Heart right ventricle (tissue), 16 donors: ENCODE data around the gene DEPDC5. TPM values are rescaled to one million over a fixed set of nuclear protein-coding genes. Genes with fewer than 3 reads are reported as not detected.

Experiments
- ATAC-seq, 8 donors: fragments of 200-7000 bp; cut with Tn5 transposase; one replicate each; pipeline ENCODE4 v1.9.1; 2020; ENCODE audit warnings: mild to moderate bottlenecking in 8 of 8, moderate library complexity in 8 of 8, moderate number of reproducible peaks in 1 of 8
- DNase-seq, 2 donors: peaks; one replicate each; pipeline ENCODE4 v3.0.0-alpha.2; 2020
- H3K27ac ChIP-seq, 10 donors: fragments of 200-600 bp; sonication (generic) in 2 of 10; one replicate each; pipeline versions ENCODE4 v1.5.0 to v1.8.0; 2020 to 2022; ENCODE audit warnings: mild to moderate bottlenecking in 3 of 10
- H3K27me3 ChIP-seq, 7 donors: fragments of 200-600 bp; one replicate each; pipeline ENCODE4 v1.8.0; 2021 to 2022; ENCODE audit warnings: mild to moderate bottlenecking in 2 of 7
- H3K36me3 ChIP-seq, 9 donors: fragments of 200-600 bp; sonication (generic) in 1 of 9; one replicate each; pipeline versions ENCODE4 v1.5.0 to v1.8.0; 2020 to 2022; ENCODE audit warnings: mild to moderate bottlenecking in 2 of 9
- H3K4me1 ChIP-seq, 9 donors: fragments of 200-600 bp; sonication (generic) in 1 of 9; one replicate each; pipeline versions ENCODE4 v1.5.0 to v1.8.0; 2020 to 2022; ENCODE audit warnings: mild to moderate bottlenecking in 4 of 9
- H3K4me3 ChIP-seq, 10 donors: fragments of 200-600 bp; sonication (generic) in 2 of 10; one replicate each; pipeline versions ENCODE4 v1.5.0 to v1.8.0; 2020 to 2022; ENCODE audit warnings: mild to moderate bottlenecking in 7 of 10, moderate library complexity in 2 of 10
- H3K9me3 ChIP-seq, 11 donors: fragments of 200-600 bp in 10 of 11; sonication (generic) in 2 of 11; one replicate each; pipeline versions ENCODE4 v1.5.0 to v1.8.0; 2013 to 2022; ENCODE audit warnings: mild to moderate bottlenecking in 2 of 11, control low read depth in 1 of 11, moderate library complexity in 1 of 11
- CTCF ChIP-seq, 9 donors: fragments of 200-600 bp; sonication (generic) in 2 of 9; IDR thresholded peaks; one replicate each; pipeline versions ENCODE4 v1.5.0 to v1.8.0; 2021 to 2022; ENCODE audit warnings: antibody characterized with exemption in 9 of 9, mild to moderate bottlenecking in 5 of 9, moderate library complexity in 1 of 9
- WGBS, 2 donors: extraction: QIAGEN DNeasy Blood & Tissue Kit; methylation state at CpG; one replicate each; pipeline ENCODE4 v1.1.7; 2013; ENCODE audit warnings: inconsistent platforms in 1 of 2; 5-methylcytosine and 5-hydroxymethylcytosine counted together
- intact Hi-C, 10 donors: fragments of 100-400 bp; cut with DNase I; formaldehyde crosslinking; loops; one replicate each; pipeline versions ENCODE4 v1.11.1 to v1.14.2; 2022
- polyA plus RNA-seq, 2 donors: library from polyadenylated mRNA; stranded (reverse); fragments of 200-250 nt; gene quantifications; one replicate each; pipeline ENCODE4 v1.2.3, GENCODE V29; 2013
- total RNA-seq, 10 donors: library from RNA; stranded (reverse); fragmentation: NEBNext Ultra II Directional in 3 of 10; extraction: Animal tissue kit (Norgen Biotek cat#: 25700) in 3 of 10; gene quantifications; one replicate each; pipeline versions ENCODE4 v1.2.1 to v1.2.4, GENCODE V29; 2021 to 2023
- donor health status: Arrhythmogenic right ventricular cardiomyopathy.
- donor health status: ischemic (EF 13 %, LVEDD 7.1; RV severe dilation, severe dysfunction).
- donor health status: healthy with polysubstance abuse.
- donor health status: DM: no; HTN: yes; CAD: no.
- donor health status: DM: no; HTN: no; CAD: no.
- donor health status: ischemic (EF 25% LVEDD 6.9; RV normal size, moderate dysfunction).
- donor health status: ischemic (EF 25% LVEDD 5.7; RV mildly dilated, moderate dysfunction).
- donor health status: healthy.
- donor health status: DM: yes; HTN: yes; CAD: no.
- donor health status: Ischemic cardiomyopathy.
- donor health status: ischemic (EF 35%, LVEDD 5.7; RV mildly dilated, moderate dysfunction).
- donor health status: nonischemic (EF 11% LVEDD 7.7; RV severe dilation, severe dysfunction).
- donor health status: DM: yes; HTN: yes; CAD: no.
- donor health status: PGD.
- donor health status: ischemic (EF 29% LVEDD 5.4; RV normal size, mild dysfunction).
- donor health status: nonischemic (EF 23%, LVEDD 6.1; RV moderate dilation, normal function).

DEPDC5 gene
- total and polyA plus RNA-seq, 12 donors, result 6.2 to 19.1 (median 14.4) TPM

- no peak for ATAC-seq
- Histone ChIP-seq H3K4me3 (no peak overlapping the region), H3K4me1 (peaks cover 0 to 11% (median 0%) of the 10 kb centered on the region in 9 donors), H3K27me3 (no peaks in the 10 kb centered on the region), H3K36me3 (peaks cover 0 to 100% (median 63%) of the 10 kb centered on the region in 9 donors), H3K27ac (no peak overlapping the region), H3K9me3 (no peaks in the 10 kb centered on the region)
- intact Hi-C loops, result no loop called here
- 91 to 93% methylated on average over 4 of the region's 4 CpGs for WGBS, 2 donors
- no peak for DNase-seq
- TF ChIP-seq CTCF (IDR thresholded peaks at IDR 0.05), result no peak
These were observed 89.7 kb downstream of the DEPDC5 start for GRCh38 chr22:31843526-31843925.

- no peak for TF ChIP-seq CTCF (IDR thresholded peaks at IDR 0.05)
- Histone ChIP-seq H3K4me3 (no peak overlapping the region), H3K36me3 (peaks cover 0 to 100% (median 66%) of the 10 kb centered on the region in 9 donors), H3K4me1 (peaks cover 0 to 11% (median 0%) of the 10 kb centered on the region in 9 donors), H3K9me3 (no peaks in the 10 kb centered on the region), H3K27me3 (no peaks in the 10 kb centered on the region), H3K27ac (no peak overlapping the region)
- DNase-seq (no peak), ATAC-seq (no peak)
- intact Hi-C loops, result no loop called here
- 97% methylated on average over 17 of the region's 17 CpGs for WGBS, 2 donors
These were observed 91.1 kb downstream of the DEPDC5 start for GRCh38 chr22:31844941-31845340.

- Histone ChIP-seq H3K9me3 (no peaks in the 10 kb centered on the region), H3K27ac (peak overlapping the region in 1 of 10 donors; percentile 65), H3K36me3 (peaks cover 0 to 100% (median 66%) of the 10 kb centered on the region in 9 donors), H3K4me1 (peaks cover 0 to 11% (median 0%) of the 10 kb centered on the region in 9 donors), H3K4me3 (no peak overlapping the region), H3K27me3 (no peaks in the 10 kb centered on the region)
- intact Hi-C loops, result no loop called here
- 84 to 87% methylated on average over 6 of the region's 6 CpGs for WGBS, 2 donors
- no peak for ATAC-seq
- peak in 3 of 9 donors; percentile 14 to 39 (median 20) for TF ChIP-seq CTCF (IDR thresholded peaks at IDR 0.05)
- DNase-seq, result no peak
These were observed 92.6 kb downstream of the DEPDC5 start for GRCh38 chr22:31846161-31847115.

- peaks cover 0 to 11% (median 0%) of the 10 kb centered on the region in 9 donors for H3K4me1 ChIP-seq
- no peak for TF ChIP-seq CTCF (IDR thresholded peaks at IDR 0.05)
- H3K27me3 ChIP-seq, result no peaks in the 10 kb centered on the region
- no peaks in the 10 kb centered on the region for H3K9me3 ChIP-seq
- DNase-seq (no peak), ATAC-seq (no peak)
- H3K36me3 ChIP-seq, result peaks cover 0 to 100% (median 54%) of the 10 kb centered on the region in 9 donors
- H3K27ac ChIP-seq, result no peak overlapping the region
- no peak overlapping the region for H3K4me3 ChIP-seq
- 91 to 93% methylated on average over 1 of the region's 1 CpG for WGBS, 2 donors
- intact Hi-C loops, result no loop called here
These were observed 94.6 kb downstream of the DEPDC5 start for GRCh38 chr22:31848411-31848810.
